ENCODE measurements around the gene DNAJB14. TPM values are rescaled to one million over a fixed set of nuclear protein-coding genes. Genes with fewer than 3 reads are reported as not detected.

DNAJB14 gene
- total RNA-seq, 3 donors from 2014 or later: 33.4 to 46.4 (median 37.4) TPM

- intact Hi-C loops (cut with DNase I; ENCODE audit: low total_unique reads): no loop called here
- Histone ChIP-seq H3K9me3 (no peaks in the 10 kb centered on the region), H3K27ac (no peak overlapping the region), H3K27me3 (no peaks in the 10 kb centered on the region), H3K4me1 (no peaks in the 10 kb centered on the region), H3K4me3 (no peak overlapping the region), H3K36me3 (peaks cover 6% of the 10 kb centered on the region)
- DNase-seq (ENCODE audit: low spot score in 2 of 2): no peak
- TF ChIP-seq POLR2AphosphoS5 (IDR thresholded peaks at IDR 0.05) (no peak), POLR2A (IDR thresholded peaks at IDR 0.05) (no peak), CTCF (IDR thresholded peaks at IDR 0.05) (no peak)
These were observed 69.5 kb downstream of the DNAJB14 start for GRCh38 chr4:99876946-99877345.

- intact Hi-C loops (cut with DNase I; ENCODE audit: low total_unique reads): no loop called here
- Histone ChIP-seq H3K9me3 (no peaks in the 10 kb centered on the region), H3K4me3 (no peak overlapping the region), H3K4me1 (no peaks in the 10 kb centered on the region), H3K27me3 (no peaks in the 10 kb centered on the region), H3K36me3 (no peaks in the 10 kb centered on the region), H3K27ac (no peak overlapping the region)
- no peak for DNase-seq (ENCODE audit: low spot score in 2 of 2)
- TF ChIP-seq CTCF (IDR thresholded peaks at IDR 0.05) (no peak), POLR2A (IDR thresholded peaks at IDR 0.05) (no peak), POLR2AphosphoS5 (IDR thresholded peaks at IDR 0.05) (no peak)
These were observed 71.3 kb downstream of the DNAJB14 start for GRCh38 chr4:99875071-99875470.

GRCh38 chr4:99872570-99872969 is 73.8 kb downstream of the DNAJB14 start:
- DNase-seq (ENCODE audit: low spot score in 2 of 2): no peak
- TF ChIP-seq POLR2A (IDR thresholded peaks at IDR 0.05) (no peak), POLR2AphosphoS5 (IDR thresholded peaks at IDR 0.05) (no peak), CTCF (IDR thresholded peaks at IDR 0.05) (no peak)
- H3K27me3 ChIP-seq: no peaks in the 10 kb centered on the region
- no peak overlapping the region for H3K27ac ChIP-seq
- H3K4me1 ChIP-seq: no peaks in the 10 kb centered on the region
- intact Hi-C loops (cut with DNase I; ENCODE audit: low total_unique reads): no loop called here
- H3K9me3 ChIP-seq: no peaks in the 10 kb centered on the region
- no peak overlapping the region for H3K4me3 ChIP-seq
- no peaks in the 10 kb centered on the region for H3K36me3 ChIP-seq

GRCh38 chr4:99868126-99868596 is 78.3 kb downstream of the DNAJB14 start:
- Histone ChIP-seq H3K4me3 (no peak overlapping the region), H3K36me3 (no peaks in the 10 kb centered on the region), H3K27me3 (no peaks in the 10 kb centered on the region), H3K4me1 (no peaks in the 10 kb centered on the region), H3K27ac (no peak overlapping the region), H3K9me3 (no peaks in the 10 kb centered on the region)
- TF ChIP-seq POLR2A (IDR thresholded peaks at IDR 0.05) (no peak), POLR2AphosphoS5 (IDR thresholded peaks at IDR 0.05) (peak in 1 of 3 donors; percentile 20), CTCF (IDR thresholded peaks at IDR 0.05) (no peak)
- intact Hi-C loops (cut with DNase I; ENCODE audit: low total_unique reads): loop anchor here (1.0 kb wide), 1 partner anchor 12 kb away; no protein-coding TSS in a partner anchor
- DNase-seq (ENCODE audit: low spot score in 2 of 2): no peak

GRCh38 chr4:99863804-99864203 is 82.6 kb downstream of the DNAJB14 start:
- Histone ChIP-seq H3K9me3 (no peaks in the 10 kb centered on the region), H3K36me3 (no peaks in the 10 kb centered on the region), H3K4me1 (no peaks in the 10 kb centered on the region), H3K27me3 (no peaks in the 10 kb centered on the region), H3K4me3 (no peak overlapping the region), H3K27ac (no peak overlapping the region)
- TF ChIP-seq CTCF (IDR thresholded peaks at IDR 0.05) (no peak), POLR2A (IDR thresholded peaks at IDR 0.05) (no peak), POLR2AphosphoS5 (IDR thresholded peaks at IDR 0.05) (no peak)
- no peak for DNase-seq (ENCODE audit: low spot score in 2 of 2)
- intact Hi-C loops (cut with DNase I; ENCODE audit: low total_unique reads): no loop called here
